GM18907 (cell line): ENCODE results near the gene LOC128125822.
A peak's percentile ranks its signal among the peaks of the same experiment; 100 is the strongest.
"Not testable (repeated sequence)": the region's sequence is repeated elsewhere in the genome, so short reads cannot be mapped to it uniquely, and the experiment has no call there.

ENCODE experiments used
- ATAC-seq: cut with Tn5 transposase; IDR thresholded peaks from one replicate; pipeline ENCODE4 v1.9.1; 2021; ENCODE audit warnings: mild to moderate bottlenecking, moderate library complexity; ENCODE audit not compliant: unreplicated experiment

Gene LOC128125822

GRCh38 chr6:63581355-63582013, 9.2 kb downstream of the LOC128125822 start:
- no peak for ATAC-seq

- no peak for ATAC-seq
These were observed 10.4 kb downstream of the LOC128125822 start for GRCh38 chr6:63582579-63583231.

GRCh38 chr6:63584125-63584514, 11.8 kb downstream of the LOC128125822 start:
- ATAC-seq: no peak

DNA sequence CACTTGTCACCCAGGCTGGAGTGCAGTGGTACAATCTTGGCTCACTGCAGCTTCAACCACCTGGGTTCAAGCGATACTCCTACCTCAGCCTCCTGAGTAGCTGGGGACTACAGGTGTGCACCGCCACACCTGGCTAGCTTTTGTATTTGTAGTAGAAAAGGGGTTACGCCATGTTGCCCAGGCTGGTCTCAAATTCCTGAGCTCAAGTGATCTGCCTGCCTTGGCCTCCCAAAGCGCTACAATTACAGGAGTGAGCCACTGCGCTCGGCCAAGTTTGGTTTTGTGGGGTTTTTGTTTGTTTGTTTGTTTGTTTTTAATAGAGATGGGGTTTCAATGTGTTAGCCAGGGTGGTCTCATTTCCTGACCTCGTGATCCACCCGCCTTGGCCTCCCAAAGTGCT, 12.3 kb downstream of the LOC128125822 start:
- ATAC-seq: no peak

- ATAC-seq: not testable (repeated sequence)
These were observed 13.4 kb downstream of the LOC128125822 start for GRCh38 chr6:63585652-63586051.

DNA sequence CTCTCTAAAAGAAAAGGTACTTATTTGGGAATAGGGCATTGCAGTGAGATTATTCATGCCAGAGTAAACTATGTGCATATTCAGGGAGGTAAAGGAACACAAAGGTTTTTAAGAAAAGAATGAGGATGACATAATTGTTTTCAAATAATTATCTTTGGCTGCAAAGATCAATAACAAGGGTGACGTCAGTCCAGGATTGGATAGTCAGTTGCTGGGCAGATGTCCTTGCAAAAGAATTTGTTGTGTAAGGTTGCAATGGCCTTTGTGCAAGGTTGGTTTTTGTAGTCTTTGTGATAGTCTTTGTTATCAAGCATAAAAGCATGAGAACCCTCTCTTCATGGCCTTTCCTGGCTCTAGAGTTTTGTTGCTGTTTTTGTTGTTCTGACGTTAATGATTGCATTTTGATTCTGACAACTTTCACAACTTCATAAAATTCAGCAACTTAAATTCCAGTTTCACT, 17.7 kb downstream of the LOC128125822 start:
- no peak for ATAC-seq

DNA sequence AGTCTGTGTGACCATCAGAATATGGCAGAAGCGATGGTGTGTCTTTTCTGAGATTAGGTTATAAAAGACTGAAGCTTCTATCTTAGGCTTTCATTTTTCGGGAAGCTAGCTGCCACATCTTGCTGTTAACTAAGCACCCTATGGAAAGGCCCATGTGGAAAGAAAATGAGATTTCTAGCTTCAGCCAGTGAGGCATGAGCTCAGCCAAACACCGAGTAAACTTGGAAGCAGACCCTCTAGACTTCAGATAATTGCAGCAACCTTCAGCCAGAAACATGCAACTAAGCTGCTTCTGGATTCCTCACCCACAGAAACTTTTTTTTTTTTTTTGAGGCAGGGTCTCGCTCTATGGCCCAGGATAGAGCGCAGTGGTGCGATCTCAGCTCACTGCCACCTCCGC, 20.6 kb downstream of the LOC128125822 start:
- no peak for ATAC-seq

DNA sequence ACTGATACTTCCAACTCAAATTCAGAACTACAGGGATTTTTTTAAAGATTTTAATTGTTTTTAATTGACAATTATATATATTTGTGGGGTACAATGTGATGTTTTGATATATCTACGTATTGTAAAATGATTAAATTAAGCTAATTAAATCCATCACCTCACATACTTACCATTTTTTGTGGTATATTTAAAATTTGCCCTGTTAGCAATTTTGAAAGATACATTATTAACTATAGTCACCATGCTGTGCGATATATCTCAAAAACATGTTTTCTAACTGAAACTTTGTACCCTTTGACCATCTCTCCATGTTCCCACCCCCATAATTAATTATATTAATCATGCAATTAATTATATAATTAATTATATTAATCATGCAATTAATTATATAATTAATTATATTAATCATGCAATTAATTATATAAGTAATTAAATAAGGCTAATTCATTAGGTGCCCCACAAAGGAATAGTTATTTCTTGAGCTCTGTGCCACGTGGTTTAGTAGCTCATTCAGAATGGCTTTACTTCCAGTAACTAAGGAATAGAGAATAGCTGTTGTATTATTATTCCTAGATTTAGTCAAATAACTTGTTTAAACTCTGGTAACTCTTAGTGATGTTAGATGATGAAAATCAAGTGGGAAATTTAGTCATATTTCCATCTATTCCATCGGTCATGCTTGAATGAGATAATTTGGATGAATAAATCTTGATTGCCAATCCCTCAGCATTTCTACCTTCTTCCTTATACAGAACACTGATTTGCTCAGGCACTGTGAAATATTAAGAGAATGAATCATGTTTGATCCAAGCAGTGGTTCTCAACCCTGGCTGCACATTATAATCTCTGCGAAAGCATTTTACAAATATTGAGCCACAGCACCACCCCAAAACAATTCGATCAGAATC, 25.1 kb downstream of the LOC128125822 start:
- no peak for ATAC-seq

- ATAC-seq: peak; percentile 100
These were observed 26.1 kb downstream of the LOC128125822 start for GRCh38 chr6:63598049-63599036.

GRCh38 chr6:63599243-63599642, 27.0 kb downstream of the LOC128125822 start:
- no peak for ATAC-seq

DNA sequence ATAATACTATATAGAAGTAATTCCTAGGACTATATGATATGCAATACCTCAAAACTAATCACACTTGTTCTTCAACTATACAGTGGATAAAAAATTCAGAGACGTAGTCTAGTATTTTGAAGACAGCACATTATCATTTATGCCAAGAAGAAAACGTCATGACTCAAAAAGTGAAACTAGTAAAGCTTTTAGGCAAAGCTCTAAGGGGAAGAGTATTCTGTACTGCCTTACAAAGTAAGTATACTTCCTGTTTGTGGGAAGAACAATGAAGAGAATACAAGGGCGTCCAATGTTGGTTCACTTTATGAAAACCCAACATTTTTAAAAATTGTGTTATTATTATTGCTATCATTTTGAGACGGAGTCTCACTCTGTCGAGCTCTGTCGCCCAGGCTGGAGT, 27.9 kb downstream of the LOC128125822 start:
- no peak for ATAC-seq

- ATAC-seq: no peak
These were observed 37.0 kb downstream of the LOC128125822 start for GRCh38 chr6:63609231-63609630.

DNA sequence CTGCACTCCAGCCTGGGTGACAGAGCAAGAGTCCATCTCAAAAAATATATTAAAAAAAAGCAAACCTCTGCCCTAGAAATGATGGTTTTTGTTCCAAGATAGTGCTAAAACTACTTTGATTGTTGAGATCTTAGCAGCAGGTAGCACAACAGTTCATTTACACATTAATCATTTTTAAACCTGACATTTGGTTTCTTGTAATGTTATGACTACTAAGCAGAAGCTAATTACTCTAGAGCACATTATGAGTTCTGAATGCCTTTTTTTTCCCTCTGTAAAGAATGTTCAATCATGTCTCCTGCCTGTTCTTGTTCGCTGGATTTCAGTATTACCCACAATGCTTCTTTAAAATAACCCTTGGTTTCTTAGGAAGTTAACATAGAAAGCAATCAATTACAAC, 38.7 kb downstream of the LOC128125822 start:
- no peak for ATAC-seq

- no peak for ATAC-seq
These were observed 39.3 kb downstream of the LOC128125822 start for GRCh38 chr6:63611560-63611959.

DNA sequence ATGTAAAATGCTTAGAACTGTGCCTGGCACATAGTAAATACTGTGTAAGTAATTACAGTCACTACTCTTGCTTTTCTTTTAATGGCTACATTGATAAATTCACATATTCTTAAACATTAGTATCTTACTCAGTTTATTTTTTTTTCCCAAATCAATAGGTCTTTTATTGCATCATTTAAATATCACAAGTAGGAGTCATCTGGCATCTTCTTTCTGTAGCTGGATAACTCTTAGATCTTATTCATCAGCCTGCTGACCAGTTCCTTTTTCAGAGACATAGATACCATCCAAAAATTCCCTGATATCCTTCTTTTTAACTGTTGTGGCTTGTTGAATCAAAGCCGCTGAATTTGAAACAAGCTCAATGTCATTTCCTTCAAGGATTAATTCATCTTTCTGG, 43.3 kb downstream of the LOC128125822 start:
- no peak for ATAC-seq
